ENCODE results near the gene ZBTB16. TPM values are rescaled to one million over a fixed set of nuclear protein-coding genes. Genes with fewer than 3 reads are reported as not detected.

The ZBTB16 gene
- total and polyA plus RNA-seq, 4 donors = 21.4 to 224 (median 102) TPM

GRCh38 chr11:114243461-114244372 is 184.2 kb downstream of the ZBTB16 start:
- no peaks in the 10 kb centered on the region for H3K27me3 ChIP-seq (ENCODE audit: control insufficient read depth in 3 of 3, insufficient read depth in 3 of 3, low read length in 2 of 3)
- WGBS, 2 donors = 65 to 72% methylated on average over 14 of the region's 14 CpGs
- peaks cover 0 to 14% (median 0%) of the 10 kb centered on the region in 5 donors for H3K4me1 ChIP-seq (ENCODE audit: control insufficient read depth in 5 of 5, insufficient read depth in 5 of 5, low read length in 5 of 5)
- no peak for ATAC-seq (ENCODE audit: insufficient read depth, low FRiP score)
- no peak overlapping the region for H3K4me3 ChIP-seq
- H3K36me3 ChIP-seq (ENCODE audit: control insufficient read depth in 4 of 4, insufficient read depth in 4 of 4, low read length in 4 of 4) = peaks cover 0 to 59% (median 17%) of the 10 kb centered on the region in 4 donors
- H3K9me3 ChIP-seq (ENCODE audit: control insufficient read depth in 4 of 4, insufficient read depth in 3 of 4, low read length in 3 of 4) = no peaks in the 10 kb centered on the region
- H3K27ac ChIP-seq (ENCODE audit: low read depth in 1 of 2, low read length in 1 of 2) = peak overlapping the region in 1 of 2 donors; percentile 61
- no peak for TF ChIP-seq CTCF (IDR thresholded peaks at IDR 0.05; ENCODE audit: control extremely low read depth, extremely low read depth)
- DNase-seq = no peak
- no peak overlapping the region for H3K9ac ChIP-seq (ENCODE audit: insufficient read depth in 1 of 2, low read length in 2 of 2)

- no peaks in the 10 kb centered on the region for H3K27me3 ChIP-seq (ENCODE audit: control insufficient read depth in 3 of 3, insufficient read depth in 3 of 3, low read length in 2 of 3)
- 90 to 91% methylated on average over 18 of the region's 18 CpGs for WGBS, 2 donors
- H3K9ac ChIP-seq (ENCODE audit: insufficient read depth in 1 of 2, low read length in 2 of 2) = no peak overlapping the region
- H3K4me1 ChIP-seq (ENCODE audit: control insufficient read depth in 5 of 5, insufficient read depth in 5 of 5, low read length in 5 of 5) = peaks cover 0 to 6% (median 0%) of the 10 kb centered on the region in 5 donors
- H3K36me3 ChIP-seq (ENCODE audit: control insufficient read depth in 4 of 4, insufficient read depth in 4 of 4, low read length in 4 of 4) = peaks cover 0 to 55% (median 18%) of the 10 kb centered on the region in 4 donors
- TF ChIP-seq CTCF (IDR thresholded peaks at IDR 0.05; ENCODE audit: control extremely low read depth, extremely low read depth) = no peak
- H3K27ac ChIP-seq (ENCODE audit: low read depth in 1 of 2, low read length in 1 of 2) = no peak overlapping the region
- ATAC-seq (ENCODE audit: insufficient read depth, low FRiP score) (no peak), DNase-seq (no peak)
- no peaks in the 10 kb centered on the region for H3K9me3 ChIP-seq (ENCODE audit: control insufficient read depth in 4 of 4, insufficient read depth in 3 of 4, low read length in 3 of 4)
- no peak overlapping the region for H3K4me3 ChIP-seq
Observed at GRCh38 chr11:114244726-114245394, 185.3 kb downstream of the ZBTB16 start.

DNA sequence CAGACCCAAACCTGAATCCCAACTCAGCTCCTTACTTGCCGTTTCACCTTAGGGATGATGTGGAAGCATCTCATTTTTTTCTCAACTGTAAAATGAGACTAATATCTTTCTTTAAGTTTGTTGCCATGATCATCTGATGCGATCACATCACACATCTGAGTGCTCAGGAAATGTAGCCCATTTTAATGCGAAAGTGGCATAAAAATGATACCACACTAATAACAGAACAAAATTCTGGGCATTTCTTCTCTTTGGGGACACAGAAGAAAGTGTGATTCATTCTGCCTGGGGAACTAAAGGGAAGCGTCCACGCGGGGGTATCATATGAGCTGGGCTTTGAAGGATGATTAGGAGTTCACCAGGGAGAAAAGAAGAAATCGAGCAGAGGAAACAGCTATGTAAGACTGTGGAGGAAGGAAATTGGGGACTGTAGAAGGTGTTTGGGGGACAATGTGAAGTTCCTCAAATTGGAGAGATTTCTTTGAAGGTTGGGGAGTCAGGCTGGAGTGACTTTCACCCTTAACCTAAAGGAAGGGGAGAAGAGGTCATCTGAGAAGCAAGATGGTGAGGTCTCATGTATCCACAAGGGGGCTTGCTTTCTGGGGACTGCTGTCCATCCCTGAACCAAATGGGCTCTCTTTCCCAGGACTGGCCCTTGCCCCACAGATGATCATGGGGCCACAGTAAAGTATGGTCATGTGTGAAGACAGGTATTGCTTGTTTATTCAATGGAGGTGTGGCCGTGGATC is 187.0 kb downstream of the ZBTB16 start:
- no peaks in the 10 kb centered on the region for H3K9me3 ChIP-seq (ENCODE audit: control insufficient read depth in 4 of 4, insufficient read depth in 3 of 4, low read length in 3 of 4)
- TF ChIP-seq CTCF (IDR thresholded peaks at IDR 0.05; ENCODE audit: control extremely low read depth, extremely low read depth) = no peak
- no peak overlapping the region for H3K27ac ChIP-seq (ENCODE audit: low read depth in 1 of 2, low read length in 1 of 2)
- WGBS, 2 donors = 89 to 94% methylated on average over 8 of the region's 8 CpGs
- no peaks in the 10 kb centered on the region for H3K27me3 ChIP-seq (ENCODE audit: control insufficient read depth in 3 of 3, insufficient read depth in 3 of 3, low read length in 2 of 3)
- ATAC-seq (ENCODE audit: insufficient read depth, low FRiP score) (no peak), DNase-seq (no peak)
- H3K4me3 ChIP-seq = no peak overlapping the region
- no peak overlapping the region for H3K9ac ChIP-seq (ENCODE audit: insufficient read depth in 1 of 2, low read length in 2 of 2)
- peaks cover 0 to 60% (median 20%) of the 10 kb centered on the region in 4 donors for H3K36me3 ChIP-seq (ENCODE audit: control insufficient read depth in 4 of 4, insufficient read depth in 4 of 4, low read length in 4 of 4)
- H3K4me1 ChIP-seq (ENCODE audit: control insufficient read depth in 5 of 5, insufficient read depth in 5 of 5, low read length in 5 of 5) = peaks cover 0 to 6% (median 0%) of the 10 kb centered on the region in 5 donors
